Stimulated activated CD8-positive, alpha-beta memory T cell treated with anti-CD3 and anti-CD28 coated beads, Interleukin-15, amount 100 ng/mL, for 1 hour (primary cell): ENCODE results near the gene P2RX6.

Experiments
- DNase-seq: peaks from one replicate; pipeline ENCODE4 v3.0.0-alpha.2; 2020; ENCODE audit warnings: low read depth

The P2RX6 gene

DNA sequence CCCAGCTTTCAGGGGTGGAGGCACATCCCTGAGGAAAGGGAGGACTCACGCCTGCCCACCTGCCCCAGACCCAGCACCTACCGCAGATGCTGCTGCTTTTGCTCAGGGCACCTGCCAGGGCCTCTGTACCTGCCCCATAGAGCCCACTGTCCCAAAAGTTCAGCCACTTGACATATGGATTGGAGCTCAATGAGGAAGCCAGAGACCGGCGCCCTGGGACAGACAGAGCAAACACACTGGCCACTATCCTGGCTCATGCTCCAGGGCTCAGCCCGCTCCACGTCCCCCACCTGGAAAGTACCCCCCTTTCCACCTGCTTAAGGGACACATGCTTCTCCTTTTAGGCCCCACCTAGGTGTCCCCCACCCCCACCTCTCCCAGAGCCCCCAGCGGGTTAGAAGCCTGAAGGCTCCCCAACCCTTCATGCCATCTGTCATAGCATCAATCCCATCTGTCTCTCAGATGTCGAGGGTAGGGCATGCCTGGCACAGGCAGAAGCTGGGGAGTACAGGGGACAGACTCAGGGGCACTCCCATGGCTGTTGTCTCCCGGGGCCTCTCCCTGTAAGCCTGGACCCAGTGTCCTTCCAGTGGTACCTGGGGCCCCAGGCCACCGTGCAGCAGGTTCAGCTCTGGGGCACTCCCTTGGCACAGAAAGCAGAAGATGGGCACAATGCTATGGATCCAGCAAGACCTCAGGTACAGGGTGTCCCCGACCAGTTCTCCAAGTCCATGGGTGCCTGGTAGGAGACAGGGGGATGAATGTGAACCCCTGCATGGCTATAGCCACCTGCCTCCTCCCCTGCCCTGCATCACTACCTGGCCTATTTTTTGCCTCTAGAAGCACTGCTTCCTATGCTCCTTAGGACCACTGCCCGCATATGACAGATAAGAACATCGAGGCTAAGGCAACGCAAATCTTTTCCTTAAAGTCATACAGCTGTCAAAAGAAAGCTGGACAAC, 2.2 kb upstream of the P2RX6 start:
- no peak for DNase-seq

DNA sequence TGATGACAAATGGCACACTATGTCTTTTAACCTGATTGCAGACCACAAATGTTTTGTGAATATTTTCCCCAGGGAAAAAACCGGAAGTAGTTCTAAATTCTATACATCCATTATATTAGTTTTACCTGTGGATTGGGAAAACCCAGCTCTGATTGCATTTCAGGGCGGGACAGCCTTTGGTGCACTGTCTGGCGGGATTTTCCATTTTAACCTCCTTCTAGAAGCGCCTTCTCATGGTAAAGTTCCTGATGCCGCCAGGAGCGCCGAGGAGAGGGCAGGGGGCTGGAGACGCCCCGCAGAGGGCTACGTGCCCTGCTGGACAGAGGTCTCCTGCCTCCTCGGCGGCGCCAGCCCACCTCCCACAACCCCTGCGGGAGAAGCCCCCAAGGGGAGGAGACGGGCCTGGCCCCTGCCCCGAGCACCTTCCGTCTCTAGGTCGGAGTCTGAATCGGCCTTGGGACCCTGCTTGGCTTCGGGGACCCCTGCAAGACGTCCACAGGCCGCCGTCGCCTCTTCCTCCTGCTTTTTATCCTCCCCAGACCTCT, 1.2 kb upstream of the P2RX6 start:
- DNase-seq, result no peak

- DNase-seq, result peak; percentile 53
Measured at GRCh38 chr22:21014202-21014725, 701 bp upstream of the P2RX6 start.

GRCh38 chr22:21015466-21016006, 571 bp downstream of the P2RX6 start:
- DNase-seq, result no peak

DNA sequence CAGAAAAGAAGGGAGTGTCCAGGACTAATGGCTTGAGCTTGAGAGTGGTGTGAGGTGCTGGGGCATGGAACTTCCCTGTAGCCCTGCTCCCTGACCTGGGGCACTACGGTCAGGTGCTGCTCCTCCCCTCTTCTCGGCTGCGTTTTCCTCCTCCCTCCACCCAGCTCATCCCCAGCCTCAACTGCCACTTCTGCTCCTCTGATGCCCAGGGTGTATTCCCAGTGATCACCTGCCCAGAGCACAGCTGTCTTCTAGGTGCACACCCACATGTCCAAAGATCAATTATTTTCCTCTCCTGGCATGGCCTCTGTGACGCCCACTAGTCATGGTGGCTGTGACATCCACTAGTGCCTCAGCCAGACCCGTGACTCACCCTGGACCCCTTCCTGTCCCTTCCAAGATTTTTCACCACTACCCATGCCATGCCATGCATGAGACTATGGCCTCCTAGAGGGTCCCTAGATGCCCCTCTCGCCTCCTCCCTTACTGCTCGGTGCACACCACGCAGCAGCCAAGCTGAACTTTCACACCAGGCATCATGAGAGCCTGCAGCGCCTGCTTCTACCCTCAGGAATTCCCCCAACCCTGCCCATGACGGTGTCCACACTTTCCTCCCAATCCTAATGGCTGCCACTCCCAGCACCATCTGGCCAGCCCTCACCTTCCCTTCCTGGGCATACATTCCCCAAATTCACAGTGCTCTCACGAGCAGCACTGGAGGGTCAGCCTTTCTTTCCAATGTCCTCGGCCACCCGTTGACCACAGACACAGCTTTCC, 1.9 kb downstream of the P2RX6 start:
- no peak for DNase-seq

- no peak for DNase-seq
Measured at GRCh38 chr22:21018314-21018713, 3.3 kb downstream of the P2RX6 start.

DNA sequence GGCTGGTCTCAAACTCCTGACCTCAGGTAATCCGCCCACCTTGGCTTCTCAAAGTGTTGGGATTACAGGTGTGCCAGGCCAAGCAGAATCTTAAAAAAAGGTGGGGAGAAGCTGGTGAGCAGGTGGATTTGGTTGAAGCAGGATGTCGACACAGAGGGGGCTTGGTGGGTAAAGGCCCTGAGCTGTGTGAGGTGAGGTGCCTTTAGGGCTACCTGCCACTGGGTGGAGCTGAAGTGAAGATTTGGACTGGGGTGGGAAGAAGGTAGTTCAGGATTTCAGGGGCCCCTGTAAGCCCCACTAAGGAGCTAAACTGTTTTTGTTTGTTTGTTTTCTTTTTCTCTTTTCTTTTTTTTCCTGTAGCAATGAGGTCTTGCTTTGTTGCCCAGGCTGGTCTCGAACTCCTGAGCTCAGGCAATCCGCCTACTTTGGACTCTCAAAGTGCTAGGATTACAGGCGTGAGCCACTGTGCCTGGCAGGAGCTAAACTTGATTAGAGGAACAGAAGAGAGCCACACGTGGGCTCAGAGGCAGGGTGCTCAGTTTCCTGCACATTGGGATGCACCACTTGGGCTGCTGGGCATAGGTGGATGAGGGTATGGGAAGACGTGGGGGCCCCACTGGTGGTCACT, 6.0 kb downstream of the P2RX6 start:
- no peak for DNase-seq

- no peak for DNase-seq
Measured at GRCh38 chr22:21022507-21022906, 7.5 kb downstream of the P2RX6 start.

- DNase-seq, result no peak
Measured at GRCh38 chr22:21022955-21023614, 8.1 kb downstream of the P2RX6 start.

DNA sequence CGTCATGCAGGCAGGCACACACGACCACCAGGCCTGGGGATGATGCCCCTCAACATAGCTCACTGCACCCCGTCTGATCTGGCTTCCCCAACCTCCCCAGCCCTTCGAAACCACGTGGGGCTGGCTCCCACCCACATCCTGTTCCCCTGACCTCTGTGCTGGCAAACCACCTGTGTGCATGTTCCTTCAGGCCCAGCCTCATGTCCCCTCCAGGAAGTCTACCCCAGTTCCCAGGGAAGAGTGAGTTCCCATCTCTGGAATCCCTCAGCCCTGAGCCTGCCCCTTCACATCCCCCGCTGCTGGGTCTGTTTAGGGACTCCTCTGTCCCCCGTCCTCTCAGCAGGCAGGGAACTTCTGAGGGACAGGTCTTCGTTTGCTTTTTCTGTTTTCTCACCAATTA, 10.3 kb downstream of the P2RX6 start:
- DNase-seq, result no peak

- DNase-seq, result no peak
Measured at GRCh38 chr22:21025763-21026755, 11.1 kb downstream of the P2RX6 start.

GRCh38 chr22:21026783-21027692, 12.1 kb downstream of the P2RX6 start:
- DNase-seq, result no peak

DNA sequence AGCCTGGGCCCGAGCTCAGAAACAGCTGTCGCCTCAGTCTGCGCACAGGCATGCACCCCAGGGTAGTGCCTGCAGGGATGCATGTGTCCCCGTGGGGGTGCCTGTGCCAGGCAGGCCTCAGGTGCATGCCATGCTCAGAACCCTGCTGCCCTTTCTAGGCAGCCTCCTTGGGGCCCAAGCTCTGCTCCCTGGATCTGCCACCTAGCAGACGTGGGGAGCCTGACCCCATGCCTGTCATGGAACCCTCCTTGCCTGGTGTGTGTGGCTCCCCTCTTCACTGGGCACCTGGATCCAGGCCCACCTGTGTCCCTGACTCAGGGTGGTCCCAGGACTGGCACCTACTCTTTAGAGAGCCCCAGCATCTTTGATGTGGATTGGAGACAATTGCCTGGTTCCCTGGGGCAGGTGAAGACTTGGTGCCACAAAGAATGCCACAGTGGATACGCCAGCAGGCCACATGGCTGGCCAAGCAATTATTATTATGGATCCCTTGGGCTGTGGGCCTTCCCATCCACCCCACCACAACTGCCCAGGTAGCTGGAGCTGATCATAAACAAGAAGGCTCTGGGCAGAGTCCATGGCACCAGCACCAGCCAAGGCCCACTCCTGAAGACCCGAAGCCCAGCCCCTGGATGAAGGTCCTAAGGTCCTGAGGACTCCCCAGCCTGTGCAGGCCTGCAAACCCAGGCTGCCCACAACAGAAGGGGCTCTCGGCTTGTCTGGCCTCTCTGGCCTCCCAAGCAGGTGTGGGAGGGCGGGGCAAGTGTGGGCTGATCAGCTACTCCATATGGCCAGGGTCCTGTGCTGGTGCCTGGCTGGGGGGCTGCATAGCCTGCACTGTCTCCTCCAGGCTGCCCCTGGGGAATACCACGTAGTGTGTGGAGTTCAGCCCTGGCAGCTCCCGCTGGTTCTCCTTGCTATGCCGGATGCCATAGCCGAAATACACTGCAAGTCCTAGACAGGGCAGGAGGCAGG, 13.6 kb downstream of the P2RX6 start:
- DNase-seq, result no peak

- DNase-seq, result no peak
Measured at GRCh38 chr22:21029486-21030025, 14.6 kb downstream of the P2RX6 start.

DNA sequence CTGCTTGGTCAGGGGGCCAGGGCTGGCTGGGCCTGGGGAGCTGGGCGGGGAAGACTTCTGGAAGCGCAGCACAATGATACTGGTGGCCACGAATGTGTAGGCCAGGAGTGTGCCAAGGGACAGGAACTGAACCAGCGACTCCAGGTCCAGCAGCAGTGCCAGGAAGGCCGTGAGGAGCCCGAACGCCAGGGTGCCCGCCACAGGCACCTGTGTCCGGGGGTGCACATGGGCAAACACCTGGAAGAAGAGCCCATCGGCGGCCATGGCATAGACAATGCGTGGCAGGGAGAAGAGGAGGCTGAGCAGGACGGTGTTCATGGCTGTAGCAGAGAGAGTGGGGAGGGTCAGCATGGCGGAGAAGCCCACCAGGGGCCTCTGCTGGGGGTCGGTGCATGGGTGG, 15.1 kb downstream of the P2RX6 start:
- DNase-seq, result no peak

- no peak for DNase-seq
Measured at GRCh38 chr22:21030621-21031544, 15.9 kb downstream of the P2RX6 start.
